GM19463 (cell line): Measurements from ENCODE around the gene RIC3.
A peak's percentile ranks its signal among the peaks of the same experiment; 100 is the strongest.

ENCODE experiments used
- ATAC-seq: cut with Tn5 transposase; IDR thresholded peaks from one replicate; pipeline ENCODE4 v1.9.1; 2021; ENCODE audit warnings: mild to moderate bottlenecking, moderate library complexity; ENCODE audit not compliant: unreplicated experiment

RIC3 gene, protein sequence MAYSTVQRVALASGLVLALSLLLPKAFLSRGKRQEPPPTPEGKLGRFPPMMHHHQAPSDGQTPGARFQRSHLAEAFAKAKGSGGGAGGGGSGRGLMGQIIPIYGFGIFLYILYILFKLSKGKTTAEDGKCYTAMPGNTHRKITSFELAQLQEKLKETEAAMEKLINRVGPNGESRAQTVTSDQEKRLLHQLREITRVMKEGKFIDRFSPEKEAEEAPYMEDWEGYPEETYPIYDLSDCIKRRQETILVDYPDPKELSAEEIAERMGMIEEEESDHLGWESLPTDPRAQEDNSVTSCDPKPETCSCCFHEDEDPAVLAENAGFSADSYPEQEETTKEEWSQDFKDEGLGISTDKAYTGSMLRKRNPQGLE

DNA sequence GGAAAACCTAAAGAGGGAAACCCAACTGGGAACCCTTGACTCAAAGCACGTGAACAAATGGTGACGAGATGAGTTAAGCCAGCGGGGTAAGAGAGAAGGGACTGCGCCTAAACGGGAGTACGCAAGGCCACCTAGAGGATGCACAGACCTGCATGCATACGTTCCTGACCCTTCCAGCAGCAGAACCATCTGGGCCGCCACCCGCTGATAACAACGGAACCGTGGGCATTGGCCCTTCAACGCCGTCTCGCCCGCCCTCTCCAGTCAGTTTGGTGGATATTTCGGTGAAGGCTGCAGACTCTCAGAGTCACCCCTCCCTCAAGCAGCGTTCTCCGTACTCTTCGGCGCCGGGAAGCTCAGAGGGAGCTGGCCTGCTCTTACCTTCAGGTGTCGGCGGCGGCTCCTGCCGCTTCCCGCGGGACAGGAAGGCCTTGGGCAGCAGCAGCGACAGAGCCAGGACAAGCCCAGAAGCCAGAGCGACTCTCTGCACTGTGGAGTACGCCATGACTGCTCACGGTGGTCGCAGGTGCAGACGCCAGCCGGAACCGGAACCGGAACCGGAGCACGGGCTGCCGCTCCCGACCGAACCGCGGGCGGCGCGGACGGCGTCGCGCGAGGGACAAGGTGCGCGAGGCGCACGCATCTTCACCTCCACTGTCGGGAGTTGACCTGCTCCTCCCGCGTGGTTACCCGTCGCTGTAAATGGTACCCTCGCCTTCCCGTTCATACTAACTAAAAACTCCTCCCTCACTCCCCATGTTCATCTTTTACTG, at the start of gene RIC3:
TSS of gene RIC3 (minus strand) at position 541 of the 773 bp plus-strand sequence. CDS start at position 505, 36 bp downstream.
- ATAC-seq: peak; percentile 70

DNA sequence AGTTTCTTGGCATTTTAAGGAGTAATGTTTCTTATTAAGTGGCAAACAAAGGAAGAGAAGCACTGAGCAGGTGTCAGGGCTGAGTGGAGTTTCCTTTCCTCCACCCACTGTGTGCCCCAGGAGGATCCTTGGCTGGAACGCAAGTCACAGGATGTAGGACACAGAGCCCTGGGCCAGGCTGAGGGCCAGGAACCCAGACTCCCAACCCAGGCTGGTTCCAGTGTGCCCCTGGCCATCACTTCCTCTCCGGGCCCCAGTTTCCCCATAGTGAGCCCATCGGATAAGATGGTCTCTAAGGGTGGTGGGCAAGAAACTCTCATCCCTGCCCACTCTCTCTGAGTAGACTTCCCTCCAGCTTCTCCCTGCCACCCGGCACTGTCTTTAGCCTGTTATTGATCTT, 49.6 kb upstream of the RIC3 start:
- ATAC-seq: no peak

DNA sequence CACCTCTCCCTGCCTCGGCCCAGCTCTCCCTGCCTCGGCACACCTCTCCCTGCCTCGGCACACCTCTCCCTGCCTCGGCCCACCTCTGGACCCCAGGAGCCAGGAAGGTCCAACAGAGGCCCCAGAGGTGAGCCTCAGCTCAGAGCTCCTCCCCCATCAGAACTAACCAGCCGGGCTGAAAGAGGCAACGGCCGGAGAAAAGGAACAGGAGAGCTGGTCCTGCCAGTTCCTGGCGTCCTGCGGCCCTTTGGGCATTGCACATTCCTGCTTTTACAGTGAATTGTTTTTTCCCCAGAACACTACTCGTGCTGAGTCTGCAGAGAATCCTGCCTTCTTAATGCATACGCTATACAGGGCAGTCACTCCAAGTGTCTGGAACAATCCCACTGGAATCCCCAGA, 49.1 kb upstream of the RIC3 start:
- ATAC-seq: no peak

DNA sequence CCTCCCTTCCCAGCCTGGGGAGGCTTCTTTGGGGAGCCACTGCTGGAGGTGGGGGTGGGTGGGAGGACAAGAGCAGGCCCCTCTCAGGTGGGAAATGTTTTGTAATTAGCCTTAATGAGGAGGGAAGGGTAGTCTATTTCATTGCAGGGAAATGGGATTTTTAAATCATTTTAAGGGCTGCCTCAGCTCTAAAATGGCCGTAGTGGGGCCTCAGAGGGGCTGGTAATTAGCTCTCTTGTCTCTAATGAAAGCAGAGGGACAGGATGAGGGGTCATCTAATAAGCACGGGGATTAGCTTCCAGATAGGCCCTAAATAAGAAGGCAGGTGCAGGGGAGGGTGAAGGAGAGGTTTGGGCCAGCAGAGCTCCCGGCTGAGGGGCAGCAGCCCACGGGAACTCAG, 48.3 kb upstream of the RIC3 start:
- ATAC-seq: no peak

DNA sequence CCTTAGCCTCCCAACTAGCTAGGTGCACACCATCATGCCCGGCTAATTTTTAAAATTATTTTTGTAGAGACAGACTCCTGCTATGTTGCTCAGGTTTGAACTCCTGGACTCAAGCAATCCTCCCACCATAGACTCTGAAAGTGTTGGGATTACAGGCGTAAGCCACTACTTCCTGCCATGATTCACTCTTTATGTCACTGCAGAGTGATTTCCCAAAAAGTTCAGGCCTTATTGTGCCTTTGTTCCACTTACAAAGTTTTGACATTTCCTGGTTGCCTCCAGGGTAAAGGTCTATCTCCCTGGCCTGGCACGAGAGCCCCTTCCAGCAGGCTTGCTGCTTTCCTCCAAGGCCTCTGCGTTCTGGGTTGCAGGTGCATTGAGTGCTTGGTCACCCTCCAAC, 44.6 kb upstream of the RIC3 start:
- ATAC-seq: no peak

DNA sequence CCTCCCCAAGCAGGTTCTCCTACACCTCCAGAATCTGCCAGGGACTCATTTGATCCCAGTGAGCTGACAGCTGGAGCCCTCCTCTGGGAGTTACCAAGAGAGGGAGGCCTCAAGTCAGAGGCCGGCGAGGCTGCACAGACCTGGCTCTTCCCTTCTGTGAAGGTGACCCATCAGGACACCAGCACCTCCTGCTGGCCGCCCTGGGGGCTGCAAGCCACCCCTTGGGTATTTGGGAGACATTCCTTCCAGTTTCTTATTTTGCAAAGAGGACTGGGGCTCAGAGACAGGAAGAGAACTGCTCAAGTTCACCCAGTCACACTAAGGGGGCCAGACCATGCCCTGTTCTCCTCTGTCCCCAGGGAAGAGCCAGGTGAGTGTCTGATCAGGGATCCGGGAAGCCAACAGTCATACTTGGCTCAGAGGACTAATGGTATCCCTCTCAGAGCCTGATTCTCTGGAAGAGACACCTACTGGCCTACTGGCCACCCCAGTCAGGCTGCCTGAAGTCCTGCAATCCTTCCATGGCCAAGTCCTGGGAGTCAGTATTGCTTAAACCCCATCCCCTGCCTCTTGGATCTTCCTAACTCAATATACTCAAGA, 40.5 kb upstream of the RIC3 start:
- ATAC-seq: no peak

DNA sequence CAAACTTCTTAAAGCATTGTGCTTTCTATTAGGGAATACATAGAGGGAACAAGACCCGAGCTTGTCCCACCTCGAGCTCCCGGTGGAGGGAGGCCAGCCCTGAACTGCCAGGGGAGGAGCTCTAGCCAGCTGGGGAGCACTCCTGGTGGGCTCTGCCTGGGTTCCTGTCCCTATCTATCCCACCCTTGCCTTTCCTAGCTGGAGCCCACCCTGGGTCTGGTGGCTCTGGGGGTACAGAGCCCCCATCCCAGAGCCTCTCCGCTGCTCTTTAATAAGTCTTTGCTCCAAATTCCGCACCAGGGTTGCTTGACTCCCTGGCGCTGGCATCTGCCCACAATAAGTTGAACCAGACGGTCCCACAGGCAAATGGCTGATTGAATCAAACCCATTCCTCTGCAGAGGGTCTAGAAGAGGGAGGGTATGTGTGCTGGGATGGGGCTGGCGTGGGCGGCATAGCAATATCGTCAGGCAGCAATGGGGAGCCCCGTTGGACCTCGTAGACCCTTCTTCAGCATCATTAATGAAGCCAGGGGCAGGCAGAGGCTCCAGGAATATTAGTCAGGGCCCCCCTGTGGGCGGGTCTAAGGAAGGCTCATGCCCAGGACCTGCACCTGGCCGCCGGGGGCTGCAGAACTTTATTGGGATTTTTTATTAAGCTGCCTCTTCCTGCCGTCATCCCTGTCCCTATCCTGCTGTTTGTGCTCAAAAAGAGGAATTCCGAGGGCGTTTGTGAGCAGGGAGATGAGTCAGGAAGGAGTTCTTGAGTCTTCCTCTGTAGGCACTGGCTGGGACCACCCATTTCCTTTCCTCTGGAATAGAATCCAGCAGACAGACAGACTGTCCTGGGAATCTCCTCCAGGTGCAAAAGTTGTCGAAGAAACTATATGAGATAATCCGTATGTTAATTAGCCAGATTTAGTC, 38.5 kb upstream of the RIC3 start:
- no peak for ATAC-seq

DNA sequence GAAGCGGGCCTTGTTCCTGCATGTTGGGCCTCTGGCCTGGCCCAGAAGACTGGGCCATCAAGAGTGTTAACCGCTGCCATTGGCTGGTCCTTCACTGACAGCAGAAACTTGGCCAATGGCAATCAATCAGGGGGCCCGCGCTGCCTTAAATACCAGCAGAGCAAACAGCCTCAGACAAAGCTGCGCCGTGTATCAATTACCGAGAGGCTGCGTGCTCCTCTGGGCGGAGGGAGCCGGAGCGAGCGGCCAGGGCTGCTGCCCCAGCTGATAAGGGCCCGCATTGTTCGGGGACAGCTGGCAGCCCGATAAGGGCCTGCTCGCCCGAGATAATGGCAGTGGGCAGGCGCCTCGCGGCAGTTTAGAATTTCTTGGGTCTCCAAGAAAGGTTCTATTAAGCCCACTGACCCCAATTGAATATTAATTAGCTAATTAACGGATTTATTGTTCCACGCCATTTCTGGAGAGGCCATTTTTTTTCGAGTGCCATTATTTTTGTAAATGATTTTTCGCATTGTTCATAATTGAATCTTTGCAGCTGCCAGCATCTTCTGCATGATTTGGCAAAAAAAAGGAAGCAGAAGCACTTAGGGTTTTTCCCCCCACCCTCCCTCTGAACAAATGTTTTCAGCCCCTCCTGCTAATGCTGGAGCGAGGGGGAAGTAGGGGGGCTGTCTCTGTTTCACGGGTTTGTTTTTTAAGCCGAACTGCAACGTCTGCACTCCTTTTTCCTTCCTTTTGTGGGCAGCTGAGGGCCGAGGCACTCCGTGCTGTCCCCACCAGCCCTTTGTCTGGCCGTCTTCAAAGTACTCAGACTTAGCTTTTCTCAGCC, 37.6 kb upstream of the RIC3 start:
- no peak for ATAC-seq

DNA sequence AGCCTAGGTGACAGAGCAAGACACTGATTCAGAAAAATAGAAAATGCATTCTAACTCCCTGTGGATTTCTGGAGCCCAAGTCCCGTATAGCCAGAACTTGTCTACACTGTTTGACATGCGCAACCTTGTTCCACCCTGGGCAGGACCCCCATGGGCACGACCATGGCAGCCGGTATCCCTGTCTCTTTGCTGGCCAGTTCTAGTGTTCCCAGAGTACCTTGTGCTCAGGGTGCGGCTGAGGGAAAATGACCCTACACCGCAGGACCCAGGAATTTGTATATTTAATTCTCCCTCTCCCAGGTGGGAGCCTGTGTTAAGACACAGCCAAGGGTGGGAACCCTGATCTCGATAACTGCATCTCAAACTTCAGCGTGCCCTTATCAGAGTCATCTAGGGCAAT, 36.7 kb upstream of the RIC3 start:
- ATAC-seq: no peak

DNA sequence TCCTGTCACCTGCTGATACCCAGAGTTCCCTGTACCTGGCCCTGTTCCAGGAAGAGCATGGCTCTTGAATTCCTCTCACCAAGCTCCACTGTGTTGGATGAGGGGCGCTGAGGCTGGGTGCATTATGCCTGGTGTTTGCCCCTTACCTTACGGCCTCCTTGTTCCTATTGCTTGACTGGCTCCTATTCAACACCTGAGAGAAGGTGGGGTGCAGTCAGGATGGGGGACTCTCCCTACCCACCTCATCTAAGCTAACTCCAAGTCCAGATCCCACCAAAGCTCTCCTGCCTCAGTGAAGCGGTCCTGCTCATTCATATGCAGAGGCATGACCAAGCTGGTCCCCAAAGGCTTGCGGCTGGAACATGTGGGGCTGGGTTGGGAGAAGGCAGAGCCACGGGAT, 35.8 kb upstream of the RIC3 start:
- ATAC-seq: no peak

DNA sequence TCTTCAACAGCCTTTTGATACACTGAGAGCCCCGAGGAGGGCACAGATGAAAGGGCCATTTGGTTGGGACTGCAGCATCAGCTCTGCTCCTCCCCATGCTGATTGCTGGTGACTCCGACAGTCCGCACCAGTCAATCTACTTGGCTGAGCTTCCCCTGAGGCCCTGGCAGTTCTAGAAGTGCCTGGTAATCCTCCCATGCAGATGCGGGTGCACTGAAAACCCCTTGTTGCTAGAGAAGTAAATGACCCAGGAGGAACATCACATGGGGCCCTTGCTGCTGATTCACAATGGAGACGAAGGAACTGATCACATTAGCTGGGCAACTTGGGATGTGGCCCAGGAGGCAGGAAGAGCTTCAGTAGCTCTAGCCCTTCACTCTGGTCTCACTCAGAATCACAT, 35.2 kb upstream of the RIC3 start:
- no peak for ATAC-seq

DNA sequence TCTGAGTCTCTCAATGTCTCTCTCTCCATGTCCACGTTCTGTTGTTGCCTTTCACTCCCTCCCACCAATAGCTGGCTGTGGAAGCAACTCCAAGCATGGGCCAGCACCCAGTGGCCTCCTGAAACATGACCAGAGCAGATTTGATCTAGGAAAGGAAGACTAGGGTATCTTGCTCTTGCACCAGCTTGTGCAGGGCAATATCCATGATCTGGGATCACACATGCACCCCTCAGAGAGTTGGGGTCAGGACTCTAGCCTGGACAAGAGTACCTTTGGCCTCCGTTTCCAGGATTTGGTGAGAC, 34.5 kb upstream of the RIC3 start:
- no peak for ATAC-seq

DNA sequence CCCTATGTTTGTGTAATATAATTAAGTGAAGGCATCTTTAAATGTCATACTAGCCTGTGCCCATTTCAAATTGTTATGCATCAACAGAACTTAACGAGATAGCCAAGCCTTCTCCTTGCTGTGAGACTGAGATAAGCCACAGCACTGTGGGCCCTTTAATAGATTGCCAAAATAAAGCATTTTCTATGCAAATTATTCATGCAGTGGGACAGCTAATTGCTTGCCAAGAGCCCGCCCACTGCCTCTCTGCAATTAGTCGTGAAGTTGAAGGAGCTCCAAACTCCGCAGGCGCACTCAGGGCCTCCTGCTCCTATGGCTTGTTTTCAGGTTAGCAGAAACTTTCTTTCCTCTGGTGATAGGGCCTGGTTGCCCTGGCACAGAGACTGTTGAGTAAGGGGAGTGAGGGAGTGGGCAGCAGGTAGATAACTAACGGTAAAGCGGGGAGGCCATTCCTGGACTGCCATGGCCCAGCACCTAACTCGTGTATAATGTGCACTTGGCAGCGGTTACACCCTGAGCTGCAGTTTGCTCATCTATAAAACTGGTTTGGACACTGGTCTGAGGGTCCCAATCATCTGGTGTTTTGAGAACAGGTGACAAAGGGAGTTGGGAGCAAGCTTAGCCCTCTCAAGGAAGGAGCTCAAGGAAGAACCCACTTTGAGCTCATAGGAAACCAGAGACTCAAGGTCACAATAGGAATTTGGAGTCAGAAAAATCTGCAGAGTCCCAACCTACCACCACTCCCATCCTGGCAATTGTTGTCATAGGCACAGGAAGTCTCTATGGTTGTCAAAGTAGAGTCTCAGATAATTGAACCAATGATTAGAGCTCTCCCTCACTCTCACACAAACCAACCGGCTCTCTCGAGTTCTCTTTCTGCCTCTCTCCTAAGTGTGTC, 33.9 kb upstream of the RIC3 start:
- no peak for ATAC-seq

DNA sequence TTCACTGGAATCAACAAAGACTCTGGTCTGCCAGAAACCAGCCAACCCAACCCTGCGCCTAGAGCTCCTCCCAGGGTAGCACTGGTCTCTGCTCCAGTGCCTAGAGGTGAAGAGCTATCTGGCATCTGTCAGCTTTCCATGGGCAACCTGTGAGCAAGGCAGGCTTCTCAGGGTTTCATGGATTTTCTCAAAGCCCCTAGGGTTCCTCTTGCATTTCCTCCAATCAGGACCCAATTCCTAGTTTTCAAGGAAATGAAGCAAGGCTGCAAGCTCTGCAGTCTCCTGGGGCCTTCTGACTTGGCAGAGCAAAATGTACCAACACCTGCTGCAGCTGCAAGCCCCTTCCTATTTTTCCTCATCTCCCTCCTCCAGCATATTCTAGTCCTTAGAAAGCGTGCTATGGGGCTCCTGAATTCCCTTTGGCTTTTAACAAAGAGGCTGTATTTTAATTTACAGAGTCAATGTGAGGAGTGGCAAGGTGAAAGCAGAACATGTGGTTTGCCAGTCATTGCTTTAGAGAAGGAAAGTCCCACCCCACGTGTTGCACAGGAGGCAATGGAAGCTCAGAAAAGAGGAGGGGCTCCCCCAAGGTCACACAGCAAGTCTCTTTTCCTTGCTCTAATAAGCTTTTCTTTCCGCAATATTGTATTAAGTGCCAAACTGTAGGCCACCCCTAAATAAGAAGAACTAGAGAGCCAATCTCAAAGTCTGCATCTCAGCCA, 33.0 kb upstream of the RIC3 start:
- ATAC-seq: peak; percentile 81

DNA sequence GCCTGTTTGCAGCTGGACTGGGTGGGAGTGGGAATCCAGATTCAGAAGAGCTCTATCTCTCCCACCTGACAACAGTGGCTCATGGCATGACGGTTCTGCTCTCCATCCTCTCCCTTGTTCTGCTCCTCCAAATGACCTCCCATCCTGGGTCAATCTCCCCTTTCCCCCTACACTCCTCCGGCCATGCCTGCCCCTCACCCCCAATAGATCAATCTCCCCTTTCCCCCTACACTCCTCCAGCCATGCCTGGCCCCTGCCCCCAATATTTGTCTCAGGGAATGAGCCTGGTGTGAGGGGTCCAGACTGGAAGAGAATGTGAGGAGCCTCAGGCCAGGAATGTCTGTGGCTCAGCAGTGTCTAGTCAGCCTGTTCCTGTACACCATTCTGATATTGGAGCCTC, 30.9 kb upstream of the RIC3 start:
- ATAC-seq: no peak

DNA sequence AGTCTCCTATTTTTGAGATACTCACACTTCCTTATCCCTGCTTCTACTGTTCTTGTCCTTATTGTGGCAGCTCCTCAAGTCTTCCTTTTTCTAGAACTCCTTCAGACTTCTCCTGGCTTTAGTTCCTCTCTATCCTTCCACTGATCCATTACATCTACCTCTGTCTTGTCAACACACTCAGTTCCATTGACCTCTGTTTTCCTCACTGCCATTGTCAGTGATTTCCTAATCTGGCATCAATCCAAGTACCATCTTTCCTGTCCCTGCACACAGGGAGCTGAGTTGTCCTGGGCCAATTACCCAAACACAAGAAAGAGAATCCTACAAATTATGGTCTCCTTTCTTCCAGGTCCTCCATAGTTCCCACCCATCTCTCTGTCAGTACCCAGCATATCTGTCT, 27.9 kb upstream of the RIC3 start:
- ATAC-seq: no peak

DNA sequence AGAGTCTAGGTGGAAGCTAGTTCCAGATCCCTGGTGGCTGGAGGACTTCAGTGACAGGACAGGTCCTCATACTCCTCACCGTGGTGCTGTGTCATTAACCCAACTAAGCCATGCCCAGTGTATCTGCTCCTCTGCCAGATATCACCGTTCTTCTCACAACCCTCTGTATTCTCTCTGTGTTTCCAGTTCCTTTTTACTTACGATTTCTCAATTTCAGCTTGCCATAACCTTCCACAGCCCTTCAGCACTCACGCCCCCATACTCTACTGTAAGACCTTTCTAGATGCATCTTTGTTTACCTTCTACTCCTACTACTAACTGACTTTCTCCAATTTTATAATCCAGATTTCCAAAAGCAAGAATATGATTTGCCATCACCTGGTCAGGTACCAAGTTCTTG, 26.1 kb upstream of the RIC3 start:
- ATAC-seq: no peak

DNA sequence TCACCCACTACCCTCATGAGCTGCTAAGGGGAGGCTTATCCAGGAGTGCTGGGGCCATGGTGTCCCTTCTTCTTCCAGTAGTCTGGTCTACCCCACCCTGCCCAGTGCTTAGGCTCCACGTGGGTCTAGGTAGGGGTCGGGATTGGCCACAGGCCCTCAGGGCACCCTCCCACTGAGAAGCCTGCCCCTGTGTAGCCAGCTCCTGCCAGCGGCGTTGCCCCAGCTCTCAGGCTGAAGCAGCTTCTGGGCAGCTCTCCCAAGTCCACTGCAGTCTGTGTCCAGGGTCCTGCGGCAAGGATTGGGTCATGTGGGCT, 24.0 kb upstream of the RIC3 start:
- ATAC-seq: no peak
